ENCODE measurements around the gene GLRX. TPM values are rescaled to one million over a fixed set of nuclear protein-coding genes. Genes with fewer than 3 reads are reported as not detected.
A peak's percentile ranks its signal among the peaks of the same experiment; 100 is the strongest.

The GLRX gene
- total RNA-seq, 1 donor from 2014 or later: 41.3 TPM

GRCh38 chr5:95810305-95811125, 12.0 kb downstream of the GLRX start:
- ATAC-seq (peak; percentile 60), DNase-seq (ENCODE audit: low spot score) (no peak)

GRCh38 chr5:95809414-95809960, 13.0 kb downstream of the GLRX start:
- ATAC-seq (peak; percentile 86), DNase-seq (ENCODE audit: low spot score) (no peak)

GRCh38 chr5:95808686-95809413, 13.7 kb downstream of the GLRX start:
- ATAC-seq (peak; percentile 39), DNase-seq (ENCODE audit: low spot score) (no peak)

GRCh38 chr5:95808013-95808685, 14.4 kb downstream of the GLRX start:
- ATAC-seq (no peak), DNase-seq (ENCODE audit: low spot score) (no peak)

- DNase-seq (ENCODE audit: low spot score) (no peak), ATAC-seq (no peak)
These were observed 15.8 kb downstream of the GLRX start for GRCh38 chr5:95806687-95807086.

- no peak for ATAC-seq
- no peak for DNase-seq (ENCODE audit: low spot score)
These were observed 17.6 kb downstream of the GLRX start for GRCh38 chr5:95804736-95805539.

GRCh38 chr5:95803271-95804148, 19.0 kb downstream of the GLRX start:
- DNase-seq (ENCODE audit: low spot score) (no peak), ATAC-seq (peak; percentile 76)

- ATAC-seq (no peak), DNase-seq (ENCODE audit: low spot score) (no peak)
These were observed 20.6 kb downstream of the GLRX start for GRCh38 chr5:95801961-95802360.

- DNase-seq (ENCODE audit: low spot score): no peak
- ATAC-seq: peak; percentile 59
These were observed 21.0 kb downstream of the GLRX start for GRCh38 chr5:95801532-95801931.

- DNase-seq (ENCODE audit: low spot score): no peak
- ATAC-seq: peak; percentile 30
These were observed 22.0 kb downstream of the GLRX start for GRCh38 chr5:95800553-95800952.

- DNase-seq (ENCODE audit: low spot score) (no peak), ATAC-seq (no peak)
These were observed 23.2 kb downstream of the GLRX start for GRCh38 chr5:95799191-95799835.

- ATAC-seq (no peak), DNase-seq (ENCODE audit: low spot score) (no peak)
These were observed 24.0 kb downstream of the GLRX start for GRCh38 chr5:95798545-95798944.

- ATAC-seq: no peak
These were observed 24.5 kb downstream of the GLRX start for GRCh38 chr5:95798048-95798447.

GRCh38 chr5:95797301-95797700, 25.2 kb downstream of the GLRX start:
- ATAC-seq (no peak), DNase-seq (ENCODE audit: low spot score) (no peak)

More at GRCh38 chr5:95798048-95798447, 24.5 kb downstream of the GLRX start:
- DNase-seq (ENCODE audit: low spot score): no peak

GRCh38 chr5:95794070-95794516, 28.4 kb downstream of the GLRX start:
- no peak for ATAC-seq
- no peak for DNase-seq (ENCODE audit: low spot score)

GRCh38 chr5:95791751-95792150, 30.8 kb downstream of the GLRX start:
- ATAC-seq (no peak), DNase-seq (ENCODE audit: low spot score) (no peak)

GRCh38 chr5:95788493-95788892, 34.0 kb downstream of the GLRX start:
- DNase-seq (ENCODE audit: low spot score) (no peak), ATAC-seq (no peak)

GRCh38 chr5:95786821-95787418, 35.6 kb downstream of the GLRX start:
- DNase-seq (ENCODE audit: low spot score) (no peak), ATAC-seq (no peak)
